ENCODE data around the gene NDUFS8. TPM values are rescaled to one million over a fixed set of nuclear protein-coding genes. Genes with fewer than 3 reads are reported as not detected.

Gene NDUFS8
- total RNA-seq, 1 donor from 2014 or later = 144 TPM

DNA sequence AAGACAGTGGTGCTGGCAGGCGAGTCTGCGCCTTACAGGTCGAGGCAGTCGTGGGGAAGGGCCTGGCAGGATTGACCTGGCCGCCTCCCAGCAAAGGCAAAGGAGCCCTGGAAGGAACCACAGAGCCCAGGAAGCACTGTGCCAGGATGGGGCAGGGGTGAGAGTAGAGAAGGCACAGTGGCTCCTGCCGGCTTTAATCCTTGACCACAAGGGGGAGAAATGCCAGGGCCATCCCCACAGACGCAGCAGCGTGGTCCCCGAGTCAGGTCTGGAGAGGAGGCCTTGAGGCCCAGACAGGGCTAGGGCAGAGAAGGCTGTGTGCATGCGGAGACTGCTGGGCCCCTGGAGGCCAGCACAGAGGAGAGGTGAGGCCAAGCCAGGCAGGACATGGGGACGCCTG is 9.9 kb upstream of the NDUFS8 start:
- TF ChIP-seq, protein P1, sequence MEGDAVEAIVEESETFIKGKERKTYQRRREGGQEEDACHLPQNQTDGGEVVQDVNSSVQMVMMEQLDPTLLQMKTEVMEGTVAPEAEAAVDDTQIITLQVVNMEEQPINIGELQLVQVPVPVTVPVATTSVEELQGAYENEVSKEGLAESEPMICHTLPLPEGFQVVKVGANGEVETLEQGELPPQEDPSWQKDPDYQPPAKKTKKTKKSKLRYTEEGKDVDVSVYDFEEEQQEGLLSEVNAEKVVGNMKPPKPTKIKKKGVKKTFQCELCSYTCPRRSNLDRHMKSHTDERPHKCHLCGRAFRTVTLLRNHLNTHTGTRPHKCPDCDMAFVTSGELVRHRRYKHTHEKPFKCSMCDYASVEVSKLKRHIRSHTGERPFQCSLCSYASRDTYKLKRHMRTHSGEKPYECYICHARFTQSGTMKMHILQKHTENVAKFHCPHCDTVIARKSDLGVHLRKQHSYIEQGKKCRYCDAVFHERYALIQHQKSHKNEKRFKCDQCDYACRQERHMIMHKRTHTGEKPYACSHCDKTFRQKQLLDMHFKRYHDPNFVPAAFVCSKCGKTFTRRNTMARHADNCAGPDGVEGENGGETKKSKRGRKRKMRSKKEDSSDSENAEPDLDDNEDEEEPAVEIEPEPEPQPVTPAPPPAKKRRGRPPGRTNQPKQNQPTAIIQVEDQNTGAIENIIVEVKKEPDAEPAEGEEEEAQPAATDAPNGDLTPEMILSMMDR (IDR thresholded peaks at IDR 0.05; ENCODE audit: unreplicated experiment) = peak; percentile 8
- peaks cover 6% of the 10 kb centered on the region for H3K36me3 Mint-ChIP-seq (ENCODE audit: low read depth, unreplicated experiment)
- H3K4me3 Mint-ChIP-seq (ENCODE audit: unreplicated experiment) = no peak overlapping the region
- no peaks in the 10 kb centered on the region for H3K4me1 Mint-ChIP-seq (ENCODE audit: unreplicated experiment)
- H3K27me3 Mint-ChIP-seq (ENCODE audit: unreplicated experiment) = peaks cover 9% of the 10 kb centered on the region
- no peaks in the 10 kb centered on the region for H3K9me3 Mint-ChIP-seq (ENCODE audit: unreplicated experiment)
- peak; percentile 39 for DNase-seq (ENCODE audit: low spot score)
- no peak overlapping the region for H3K27ac Mint-ChIP-seq (ENCODE audit: unreplicated experiment)

DNA sequence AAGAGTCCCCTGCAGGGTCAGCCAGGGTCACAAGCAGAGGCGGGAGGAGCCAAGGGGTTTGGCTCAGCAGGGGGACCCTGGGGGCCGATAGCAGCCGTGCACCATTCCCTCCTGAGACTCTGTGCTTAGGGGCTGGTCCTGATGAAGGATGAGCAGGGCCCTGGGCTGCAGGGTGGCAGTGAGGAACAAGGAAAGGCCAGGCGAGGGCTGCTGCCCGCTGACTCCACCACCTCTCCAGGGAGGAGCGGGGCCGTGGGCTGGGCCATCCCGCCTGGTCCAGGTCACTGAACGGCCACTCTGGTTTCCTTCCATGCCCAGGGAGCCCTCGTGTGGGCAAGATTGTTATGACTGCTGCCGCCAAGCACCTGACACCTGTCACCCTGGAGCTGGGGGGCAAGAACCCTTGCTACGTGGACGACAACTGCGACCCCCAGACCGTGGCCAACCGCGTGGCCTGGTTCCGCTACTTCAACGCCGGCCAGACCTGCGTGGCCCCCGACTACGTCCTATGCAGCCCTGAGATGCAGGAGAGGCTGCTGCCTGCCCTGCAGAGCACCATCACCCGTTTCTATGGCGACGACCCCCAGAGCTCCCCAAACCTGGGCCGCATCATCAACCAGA is 9.2 kb upstream of the NDUFS8 start:
- H3K27ac Mint-ChIP-seq (ENCODE audit: unreplicated experiment) = no peak overlapping the region
- TF ChIP-seq, protein P1 (IDR thresholded peaks at IDR 0.05; ENCODE audit: unreplicated experiment) = no peak
- H3K4me3 Mint-ChIP-seq (ENCODE audit: unreplicated experiment) = no peak overlapping the region
- peaks cover 2% of the 10 kb centered on the region for H3K4me1 Mint-ChIP-seq (ENCODE audit: unreplicated experiment)
- H3K27me3 Mint-ChIP-seq (ENCODE audit: unreplicated experiment) = peaks cover 9% of the 10 kb centered on the region
- peaks cover 7% of the 10 kb centered on the region for H3K36me3 Mint-ChIP-seq (ENCODE audit: low read depth, unreplicated experiment)
- no peak for DNase-seq (ENCODE audit: low spot score)
- H3K9me3 Mint-ChIP-seq (ENCODE audit: unreplicated experiment) = no peaks in the 10 kb centered on the region

DNA sequence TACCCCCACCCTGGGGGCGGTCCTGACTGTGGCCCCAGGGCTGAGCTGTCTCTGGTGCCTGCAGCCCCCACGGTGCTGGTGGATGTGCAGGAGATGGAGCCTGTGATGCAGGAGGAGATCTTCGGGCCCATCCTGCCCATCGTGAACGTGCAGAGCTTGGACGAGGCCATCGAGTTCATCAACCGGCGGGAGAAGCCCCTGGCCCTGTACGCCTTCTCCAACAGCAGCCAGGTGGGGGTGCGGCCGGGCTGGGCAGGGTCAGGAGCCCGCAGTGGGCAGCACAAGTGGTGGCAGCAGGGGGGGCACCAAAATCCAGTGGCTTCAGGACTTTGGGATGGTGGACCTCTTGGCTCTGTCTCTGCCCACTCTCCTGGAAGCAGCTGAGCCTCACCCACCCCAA is 8.0 kb upstream of the NDUFS8 start:
- peaks cover 9% of the 10 kb centered on the region for H3K27me3 Mint-ChIP-seq (ENCODE audit: unreplicated experiment)
- peaks cover 3% of the 10 kb centered on the region for H3K4me1 Mint-ChIP-seq (ENCODE audit: unreplicated experiment)
- DNase-seq (ENCODE audit: low spot score) = no peak
- H3K9me3 Mint-ChIP-seq (ENCODE audit: unreplicated experiment) = no peaks in the 10 kb centered on the region
- TF ChIP-seq, protein P1 (IDR thresholded peaks at IDR 0.05; ENCODE audit: unreplicated experiment) = no peak
- no peak overlapping the region for H3K4me3 Mint-ChIP-seq (ENCODE audit: unreplicated experiment)
- H3K27ac Mint-ChIP-seq (ENCODE audit: unreplicated experiment) = no peak overlapping the region
- H3K36me3 Mint-ChIP-seq (ENCODE audit: low read depth, unreplicated experiment) = peaks cover 7% of the 10 kb centered on the region

DNA sequence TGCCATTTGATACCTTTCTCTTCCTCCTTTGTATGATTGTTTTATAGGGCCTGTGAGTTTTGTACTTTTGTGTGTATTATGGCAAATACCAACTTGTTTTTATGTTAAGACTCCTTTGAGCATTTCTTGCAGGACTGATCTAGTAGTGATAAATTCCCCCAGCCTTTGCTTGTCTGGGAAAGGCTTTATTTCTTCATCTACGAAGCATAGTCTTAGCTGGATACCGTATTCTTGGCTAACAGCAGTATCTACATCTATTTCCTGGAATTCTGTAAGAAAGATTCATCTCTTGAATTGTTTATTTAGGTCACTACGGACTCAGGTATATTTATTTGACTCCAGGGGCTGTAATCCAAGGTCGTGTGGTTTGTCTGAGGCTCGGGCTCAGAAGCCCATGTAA is 6.0 kb upstream of the NDUFS8 start:
- Mint-ChIP-seq H3K36me3 (ENCODE audit: low read depth, unreplicated experiment) (peaks cover 4% of the 10 kb centered on the region), H3K9me3 (ENCODE audit: unreplicated experiment) (no peaks in the 10 kb centered on the region), H3K4me3 (ENCODE audit: unreplicated experiment) (no peak overlapping the region), H3K4me1 (ENCODE audit: unreplicated experiment) (peaks cover 9% of the 10 kb centered on the region), H3K27ac (ENCODE audit: unreplicated experiment) (no peak overlapping the region), H3K27me3 (ENCODE audit: unreplicated experiment) (peaks cover 12% of the 10 kb centered on the region)
- DNase-seq (ENCODE audit: low spot score) = no peak
- TF ChIP-seq, protein P1 (IDR thresholded peaks at IDR 0.05; ENCODE audit: unreplicated experiment) = peak; percentile 10

DNA sequence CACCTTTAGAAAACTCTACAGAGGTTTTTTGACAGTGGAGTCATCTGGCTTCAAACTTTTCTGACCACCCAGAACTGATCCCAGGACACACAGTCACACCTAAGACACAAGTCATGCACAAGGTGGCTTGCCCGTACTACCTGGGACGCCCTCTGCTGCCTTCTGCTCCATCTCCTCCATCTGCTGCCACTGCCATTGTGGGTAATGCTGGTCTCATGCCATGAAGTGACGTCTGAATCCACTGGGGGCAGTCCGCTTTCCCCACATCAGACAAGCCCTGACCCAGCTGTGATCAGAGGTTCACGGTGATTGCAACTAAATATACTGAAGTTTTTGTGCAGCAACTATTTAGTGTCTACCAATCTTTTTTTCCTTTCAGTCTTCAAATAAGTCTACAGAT is 5.4 kb upstream of the NDUFS8 start:
- DNase-seq (ENCODE audit: low spot score) = no peak
- TF ChIP-seq, protein P1 (IDR thresholded peaks at IDR 0.05; ENCODE audit: unreplicated experiment) = peak; percentile 24
- Mint-ChIP-seq H3K27me3 (ENCODE audit: unreplicated experiment) (peaks cover 10% of the 10 kb centered on the region), H3K4me1 (ENCODE audit: unreplicated experiment) (peaks cover 11% of the 10 kb centered on the region), H3K9me3 (ENCODE audit: unreplicated experiment) (no peaks in the 10 kb centered on the region), H3K27ac (ENCODE audit: unreplicated experiment) (no peak overlapping the region), H3K4me3 (ENCODE audit: unreplicated experiment) (peak overlapping the region; percentile 26), H3K36me3 (ENCODE audit: low read depth, unreplicated experiment) (peaks cover 4% of the 10 kb centered on the region)

Measured in endothelial cell (in vitro differentiated cells).